Measurements from ENCODE around the gene ELFN1. TPM values are rescaled to one million over a fixed set of nuclear protein-coding genes. Genes with fewer than 3 reads are reported as not detected.

ELFN1 gene
- total and polyA plus RNA-seq, 2 donors (not counting 3 experiments of a cell fraction or from before 2014, with no cell fraction given): 0.37 to 1.0 TPM

DNA sequence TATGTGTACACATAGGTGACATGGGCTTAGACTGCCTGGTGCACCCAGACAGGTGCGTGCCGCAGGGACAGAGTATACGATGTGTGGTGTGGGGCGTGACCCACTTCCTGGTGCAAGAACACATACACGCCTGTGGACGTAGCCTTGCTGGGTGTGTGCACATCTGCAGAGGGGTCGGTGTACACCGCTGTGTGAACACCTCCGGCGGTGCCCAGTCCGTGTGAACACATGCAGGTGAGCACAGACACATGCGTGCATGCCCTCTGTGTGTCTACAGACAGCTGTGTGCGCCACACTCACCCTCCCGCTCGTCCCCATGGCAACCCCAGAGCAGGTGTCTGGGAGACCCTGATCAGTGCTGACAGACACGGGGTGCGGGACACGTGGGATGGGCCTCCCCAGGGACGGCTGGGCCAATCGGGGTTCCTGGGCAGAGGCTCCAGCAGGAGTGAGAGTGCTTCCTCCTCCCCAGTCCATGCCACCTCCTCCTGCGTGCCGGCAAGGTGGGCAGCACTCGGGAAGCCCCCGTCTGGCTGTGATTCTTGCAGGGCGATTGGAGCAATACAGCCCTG, 23.4 kb downstream of the ELFN1 start:
- intact Hi-C loops (cut with micrococcal nuclease): no loop called here
- no TSS peak for BruUV-seq (replicated peaks)
- Histone ChIP-seq H3K4me3 (replicated peaks in 1 of 3; ENCODE audit: insufficient read depth in 1 of 3, low read depth in 1 of 3, low read length in 3 of 3) (no peak overlapping the region), H3K27me3 (ENCODE audit: control insufficient read depth in 2 of 2, insufficient read depth in 2 of 2, low read length in 2 of 2) (no peaks in the 10 kb centered on the region), H4K20me1 (replicated peaks; ENCODE audit: control insufficient read depth, extremely low read depth, insufficient read depth, low read length) (no peaks in the 10 kb centered on the region), H3K9me3 (replicated peaks; ENCODE audit: control insufficient read depth, insufficient read depth, low read length) (no peaks in the 10 kb centered on the region), H3K27ac (ENCODE audit: insufficient read depth, low read depth, low read length) (no peak overlapping the region), H3K4me2 (ENCODE audit: insufficient read depth, low read length) (no peak overlapping the region), H3K4me1 (ENCODE audit: control insufficient read depth, extremely low read depth, insufficient read depth, low read length) (no peaks in the 10 kb centered on the region), H2AFZ (ENCODE audit: low read depth, low read length) (no peak overlapping the region), H3K79me2 (ENCODE audit: control insufficient read depth, insufficient read depth, low read length) (no peaks in the 10 kb centered on the region), H3K36me3 (ENCODE audit: control insufficient read depth in 2 of 2, extremely low read depth in 1 of 2, insufficient read depth in 2 of 2, low read length in 2 of 2) (no peaks in the 10 kb centered on the region), H3K9me1 (replicated peaks; ENCODE audit: control insufficient read depth, extremely low read depth, insufficient read depth, low read length) (no peaks in the 10 kb centered on the region), H3K9ac (replicated peaks; ENCODE audit: extremely low read depth, insufficient read depth, low read length) (no peak overlapping the region)
- dilution Hi-C loops (cut with MboI; ENCODE audit: extremely low pct_ligation_motif_present, low sequenced_read_pairs): no loop called here
- CTCF ChIA-PET: no interaction called here
- POLR2A ChIA-PET: no interaction called here
- DNase-seq (ENCODE audit: low read depth, low spot score) (no peak), FAIRE-seq (no peak)
- TF ChIP-seq FOS (IDR thresholded peaks at IDR 0.05; ENCODE audit: borderline replicate concordance, insufficient read depth, low read length): no peak
- TF ChIP-seq, protein P1, sequence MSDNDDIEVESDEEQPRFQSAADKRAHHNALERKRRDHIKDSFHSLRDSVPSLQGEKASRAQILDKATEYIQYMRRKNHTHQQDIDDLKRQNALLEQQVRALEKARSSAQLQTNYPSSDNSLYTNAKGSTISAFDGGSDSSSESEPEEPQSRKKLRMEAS (IDR thresholded peaks at IDR 0.05; ENCODE audit: insufficient read depth, insufficient read length): no peak
- TF ChIP-seq POLR2AphosphoS5 (IDR thresholded peaks at IDR 0.05; ENCODE audit: insufficient read depth, low read depth, low read length): no peak
- TF ChIP-seq EZH2 (IDR thresholded peaks at IDR 0.05; ENCODE audit: borderline replicate concordance, low read depth, low read length, severe bottlenecking): no peak
- no peak for TF ChIP-seq JUN (IDR thresholded peaks at IDR 0.05; ENCODE audit: borderline replicate concordance, insufficient read depth, insufficient read length, low read depth)
- no peak for TF ChIP-seq POLR2A (IDR thresholded peaks at IDR 0.05; ENCODE audit: low read depth, low read length)
- no peak for TF ChIP-seq GATA2 (IDR thresholded peaks at IDR 0.05; ENCODE audit: insufficient read depth, insufficient read length, low read depth, low read length)
- TF ChIP-seq MYC (IDR thresholded peaks at IDR 0.05; ENCODE audit: low read depth, low read length): no peak
- TF ChIP-seq CTCF (IDR thresholded peaks at IDR 0.05; ENCODE audit: extremely low read depth in 1 of 2, insufficient read depth in 1 of 2, low read depth in 1 of 2, low read length in 2 of 2): no peak

Measured in endothelial cell of umbilical vein (primary cell).